ACC112 (cell line): ENCODE data around the gene DEFB127.
"Not testable (repeated sequence)": the region's sequence is repeated elsewhere in the genome, so short reads cannot be mapped to it uniquely, and the experiment has no call there.

ENCODE experiments used
- H2AFZ ChIP-seq: fragments of 200-600 bp; sonication (generic); one replicate; pipeline ENCODE4 v1.6.0; 2017; ENCODE audit warnings: antibody characterized with exemption, low read length; ENCODE audit not compliant: unreplicated experiment
- H3K27ac ChIP-seq: fragments of 200-600 bp; sonication (generic); 2 replicates; pipeline ENCODE4 v1.5.1; 2014; ENCODE audit warnings: low read depth, mild to moderate bottlenecking, antibody characterized with exemption, low read length, moderate library complexity
- H3K27me3 ChIP-seq: fragments of 200-600 bp; sonication (generic); 2 replicates; pipeline ENCODE4 v1.6.1; 2014; ENCODE audit warnings: mild to moderate bottlenecking, antibody characterized with exemption, low read length, moderate library complexity, mixed read lengths; ENCODE audit not compliant: insufficient read depth
- H3K36me3 ChIP-seq: fragments of 200-600 bp; sonication (generic); 2 replicates; pipeline ENCODE4 v1.6.1; 2016; ENCODE audit warnings: mild to moderate bottlenecking, antibody characterized with exemption, low read length, moderate library complexity, mixed read lengths; ENCODE audit not compliant: insufficient read depth
- H3K4me1 ChIP-seq: fragments of 200-600 bp; sonication (generic); one replicate; pipeline ENCODE4 v1.6.1; 2016; ENCODE audit warnings: low read length, mixed read lengths; ENCODE audit not compliant: insufficient read depth, unreplicated experiment, control insufficient read depth
- H3K4me3 ChIP-seq: fragments of 200-600 bp; sonication (generic); 2 replicates; pipeline ENCODE4 v1.5.1; 2014; ENCODE audit warnings: mild to moderate bottlenecking, low read depth, low read length
- H3K79me2 ChIP-seq: fragments of 200-600 bp; sonication (generic); one replicate; pipeline ENCODE4 v1.6.0; 2016; ENCODE audit warnings: low read length; ENCODE audit not compliant: control insufficient read depth, unreplicated experiment, insufficient read depth

DEFB127 gene

DNA sequence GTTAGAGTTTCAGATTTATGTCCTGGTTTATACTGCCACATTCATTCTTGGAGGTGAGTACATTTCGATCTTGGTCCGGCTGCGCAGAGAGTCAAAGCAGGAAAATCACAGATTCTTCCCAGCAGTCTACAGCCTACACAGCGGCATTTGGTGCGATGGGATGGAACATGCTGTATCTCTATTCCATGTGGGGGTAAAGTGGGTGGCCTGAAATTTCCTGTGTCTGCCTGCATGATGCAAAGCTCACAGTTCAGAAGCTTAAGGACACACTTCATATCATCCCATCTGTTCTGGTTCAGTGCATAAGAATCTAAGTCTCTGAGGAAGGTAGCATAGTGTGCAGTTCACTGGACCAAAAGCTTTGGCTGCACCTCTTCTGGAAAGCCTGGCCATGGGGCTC is at the start of gene DEFB127:
TSS of gene DEFB127 (plus strand) at position 301 of the 400 bp plus-strand sequence. CDS start at position 392, 91 bp downstream.
- H3K36me3 ChIP-seq, result no peaks in the 10 kb centered on the region
- no peak within 1 kb of the TSS for H2AFZ ChIP-seq
- H3K4me3 ChIP-seq, result no peak within 1 kb of the TSS
- no peaks in the 10 kb centered on the region for H3K79me2 ChIP-seq
- H3K27ac ChIP-seq, result no peak within 1 kb of the TSS
- H3K27me3 ChIP-seq, result peaks cover 59% of the 10 kb centered on the region
- H3K4me1 ChIP-seq, result no peaks in the 10 kb centered on the region

GRCh38 chr20:112396-112795 is 44.9 kb upstream of the DEFB127 start:
- Histone ChIP-seq H3K27ac (no peak overlapping the region), H3K4me1 (no peaks in the 10 kb centered on the region), H3K36me3 (no peaks in the 10 kb centered on the region), H3K79me2 (no peaks in the 10 kb centered on the region), H3K27me3 (peaks cover 58% of the 10 kb centered on the region), H2AFZ (no peak overlapping the region), H3K4me3 (no peak overlapping the region)

- no peak overlapping the region for H2AFZ ChIP-seq
- H3K27ac ChIP-seq, result no peak overlapping the region
- no peaks in the 10 kb centered on the region for H3K79me2 ChIP-seq
- H3K36me3 ChIP-seq, result no peaks in the 10 kb centered on the region
- peaks cover 46% of the 10 kb centered on the region for H3K27me3 ChIP-seq
- no peak overlapping the region for H3K4me3 ChIP-seq
- H3K4me1 ChIP-seq, result no peaks in the 10 kb centered on the region
These were observed 39.7 kb upstream of the DEFB127 start for GRCh38 chr20:117518-117917.

GRCh38 chr20:129786-130323 is 27.4 kb upstream of the DEFB127 start:
- not testable (repeated sequence) for H3K4me3 ChIP-seq, H3K4me1 ChIP-seq, H2AFZ ChIP-seq

DNA sequence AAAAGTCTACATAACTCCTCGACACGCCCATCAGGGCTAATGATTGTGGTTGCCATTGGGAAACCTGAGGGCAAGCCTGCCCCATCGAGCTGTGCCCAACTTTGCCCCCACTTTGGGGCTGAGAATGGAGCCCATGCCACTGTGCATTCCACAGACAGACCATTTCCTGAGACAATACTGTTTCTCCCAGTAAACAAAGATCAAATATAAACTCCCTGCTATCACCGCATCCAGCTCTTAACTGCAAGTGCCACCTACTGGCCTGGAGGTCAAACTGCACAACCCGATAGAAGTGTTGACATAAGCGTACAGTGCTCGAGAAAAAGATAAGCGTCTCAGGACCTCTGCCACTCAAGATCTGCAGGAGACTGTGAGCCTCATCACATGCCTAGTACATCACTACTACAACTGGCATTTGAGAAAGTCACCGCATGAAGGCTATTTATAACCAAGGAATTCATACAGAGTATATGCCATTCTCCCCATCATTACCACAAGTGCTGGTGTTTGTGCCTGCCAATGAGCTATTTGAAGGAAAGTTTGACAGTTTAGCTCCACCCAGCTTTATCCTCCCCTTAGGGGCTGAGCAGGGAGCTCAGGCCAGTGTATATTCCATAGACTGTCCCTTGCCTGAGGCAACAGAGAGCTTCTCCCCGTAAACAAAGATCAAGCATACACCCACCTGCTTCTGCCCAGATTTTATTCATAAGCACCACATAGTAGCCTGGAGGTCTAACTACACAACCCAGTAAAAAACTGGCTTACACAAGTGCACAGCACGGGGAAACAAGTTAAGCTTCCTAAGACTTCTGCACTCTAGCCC is 19.4 kb upstream of the DEFB127 start:
- Histone ChIP-seq H3K27ac (no peak overlapping the region), H3K4me1 (no peaks in the 10 kb centered on the region), H3K27me3 (peaks cover 33% of the 10 kb centered on the region), H3K36me3 (no peaks in the 10 kb centered on the region), H2AFZ (no peak overlapping the region), H3K79me2 (no peaks in the 10 kb centered on the region), H3K4me3 (no peak overlapping the region)

More at GRCh38 chr20:129786-130323, 27.4 kb upstream of the DEFB127 start:
- H3K36me3 ChIP-seq, H3K79me2 ChIP-seq, H3K27ac ChIP-seq: not testable (repeated sequence)
- H3K27me3 ChIP-seq, result peaks cover 15% of the 10 kb centered on the region

DNA sequence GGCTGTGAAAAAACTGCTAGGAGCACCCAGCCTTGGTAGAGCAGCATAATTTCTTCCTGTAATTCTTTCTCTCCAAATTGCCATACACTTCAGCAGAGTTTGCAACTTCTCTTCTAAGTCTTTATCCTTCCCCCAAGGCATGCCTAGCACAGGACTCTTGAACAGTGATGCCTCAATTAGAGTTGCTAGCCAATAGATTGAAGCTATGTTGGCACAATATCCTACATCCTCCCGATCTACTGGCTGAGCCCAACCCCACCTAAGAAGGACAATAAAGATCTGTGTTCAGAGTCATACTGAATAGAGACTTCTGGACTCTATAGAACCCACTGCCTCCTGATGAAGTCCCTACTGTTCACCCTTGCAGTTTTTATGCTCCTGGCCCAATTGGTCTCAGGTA is 15.0 kb upstream of the DEFB127 start, which contains the start of gene DEFB126:
TSS of gene DEFB126 (plus strand) at position 301 of the 400 bp plus-strand sequence. CDS start at position 340, 39 bp downstream.
- Histone ChIP-seq H3K4me1 (no peaks in the 10 kb centered on the region), H3K27ac (no peak within 1 kb of the TSS), H3K4me3 (no peak within 1 kb of the TSS), H3K36me3 (no peaks in the 10 kb centered on the region), H2AFZ (no peak within 1 kb of the TSS), H3K27me3 (peaks cover 76% of the 10 kb centered on the region), H3K79me2 (no peaks in the 10 kb centered on the region)

GRCh38 chr20:145877-146276 is 11.4 kb upstream of the DEFB127 start:
- no peaks in the 10 kb centered on the region for H3K79me2 ChIP-seq
- peaks cover 89% of the 10 kb centered on the region for H3K27me3 ChIP-seq
- H2AFZ ChIP-seq, result no peak overlapping the region
- no peaks in the 10 kb centered on the region for H3K4me1 ChIP-seq
- H3K27ac ChIP-seq, result no peak overlapping the region
- no peak overlapping the region for H3K4me3 ChIP-seq
- H3K36me3 ChIP-seq, result no peaks in the 10 kb centered on the region

DNA sequence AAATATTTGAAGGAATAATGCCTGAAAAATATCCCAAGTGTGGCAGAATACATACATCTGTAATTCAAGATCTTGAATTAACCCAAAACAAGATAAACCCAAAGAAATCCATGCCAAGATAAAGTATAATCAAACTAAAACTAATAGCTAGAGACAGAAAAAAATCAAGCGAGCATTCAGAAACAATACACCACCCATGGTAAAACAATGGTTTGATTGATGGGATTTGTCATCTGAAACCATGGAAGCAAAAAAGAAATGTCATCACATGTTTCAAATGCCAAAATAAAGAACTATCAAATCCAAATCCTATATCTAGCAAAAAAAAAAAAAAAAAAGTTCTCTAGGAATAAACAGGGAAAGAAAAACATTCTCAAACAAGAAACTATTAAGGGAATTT is 5.1 kb upstream of the DEFB127 start:
- Histone ChIP-seq H3K4me1 (no peaks in the 10 kb centered on the region), H3K27ac (no peak overlapping the region), H2AFZ (no peak overlapping the region), H3K79me2 (no peaks in the 10 kb centered on the region), H3K27me3 (peaks cover 68% of the 10 kb centered on the region), H3K36me3 (no peaks in the 10 kb centered on the region), H3K4me3 (no peak overlapping the region)

DNA sequence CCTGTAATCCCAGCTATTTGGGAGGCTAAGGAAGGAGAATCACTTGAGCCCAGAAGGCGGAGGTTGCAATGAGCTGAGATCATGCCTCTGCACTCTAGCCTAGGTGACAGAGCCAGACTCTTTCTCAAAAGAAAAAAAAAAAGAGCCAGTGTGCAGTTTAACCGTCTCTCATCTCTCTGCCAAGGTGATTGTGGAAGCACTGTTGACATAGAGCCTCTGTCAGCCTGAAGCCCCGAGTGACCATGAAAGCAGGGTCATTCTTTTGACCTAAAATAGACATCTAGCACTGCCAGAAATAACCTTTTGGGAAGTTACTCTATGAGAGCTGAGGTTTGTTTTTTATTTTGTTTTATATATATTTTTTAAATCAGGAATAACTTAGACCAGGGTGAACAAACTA is 7.4 kb downstream of the DEFB127 start:
- Histone ChIP-seq H3K36me3 (no peaks in the 10 kb centered on the region), H3K4me1 (no peaks in the 10 kb centered on the region), H2AFZ (no peak overlapping the region), H3K79me2 (no peaks in the 10 kb centered on the region), H3K27me3 (peaks cover 55% of the 10 kb centered on the region), H3K27ac (no peak overlapping the region), H3K4me3 (no peak overlapping the region)

- Histone ChIP-seq H3K79me2 (no peaks in the 10 kb centered on the region), H2AFZ (no peak overlapping the region), H3K27ac (no peak overlapping the region), H3K36me3 (no peaks in the 10 kb centered on the region), H3K4me1 (no peaks in the 10 kb centered on the region), H3K4me3 (no peak overlapping the region), H3K27me3 (peaks cover 53% of the 10 kb centered on the region)
These were observed 11.6 kb downstream of the DEFB127 start for GRCh38 chr20:168876-169275.

GRCh38 chr20:184288-184687 is 27.0 kb downstream of the DEFB127 start:
- Histone ChIP-seq H3K27me3 (peaks cover 66% of the 10 kb centered on the region), H2AFZ (no peak overlapping the region), H3K36me3 (no peaks in the 10 kb centered on the region), H3K27ac (no peak overlapping the region), H3K4me3 (no peak overlapping the region), H3K4me1 (no peaks in the 10 kb centered on the region), H3K79me2 (no peaks in the 10 kb centered on the region)
